CD14-positive monocyte (primary cell): ENCODE measurements around the gene ASPN. TPM values are rescaled to one million over a fixed set of nuclear protein-coding genes. Genes with fewer than 3 reads are reported as not detected.

Source experiments
- DNase-seq, 3 donors: peaks; one replicate each; pipeline ENCODE4 v3.0.0-alpha.2; 2011 to 2022
- H2AFZ ChIP-seq: 2 replicates; pipeline ENCODE4 v1.6.0; 2012; ENCODE audit warnings: mild to moderate bottlenecking, low read depth, low read length, inconsistent platforms; ENCODE audit not compliant: insufficient read depth, poor library complexity, severe bottlenecking
- H3K27ac ChIP-seq, 2 donors: 1 replicate in 1 of 2; 2 replicates in 1 of 2; pipeline ENCODE4 v1.5.1; 2012 to 2013; ENCODE audit warnings: low read length in 2 of 2, control low read depth in 1 of 2, inconsistent platforms in 1 of 2, low read depth in 1 of 2, mild to moderate bottlenecking in 1 of 2
- H3K27me3 ChIP-seq, 2 donors: one replicate each; pipeline versions ENCODE4 v1.6.0 to v1.6.1; 2011 to 2013; ENCODE audit warnings: low read length in 2 of 2; ENCODE audit not compliant: control insufficient read depth in 2 of 2, insufficient read depth in 2 of 2
- H3K36me3 ChIP-seq, 2 donors: replicated peaks in 1 of 2; 1 replicate in 1 of 2; 2 replicates in 1 of 2; pipeline versions ENCODE4 v1.5.1 to v1.6.1; 2012 to 2013; ENCODE audit warnings: low read length in 2 of 2, control low read depth in 1 of 2, inconsistent platforms in 1 of 2, mild to moderate bottlenecking in 1 of 2; ENCODE audit not compliant: insufficient read depth in 2 of 2, control insufficient read depth in 1 of 2
- H3K4me1 ChIP-seq, 2 donors: 1 replicate in 1 of 2; 2 replicates in 1 of 2; pipeline versions ENCODE4 v1.5.1 to v1.6.1; 2012 to 2013; ENCODE audit warnings: low read length in 2 of 2, control low read depth in 1 of 2, inconsistent platforms in 1 of 2, mild to moderate bottlenecking in 1 of 2, moderate library complexity in 1 of 2; ENCODE audit not compliant: insufficient read depth in 2 of 2, control insufficient read depth in 1 of 2
- H3K4me2 ChIP-seq: replicated peaks from 2 replicates; pipeline ENCODE3; 2012; ENCODE audit warnings: low read length, moderate library complexity, mild to moderate bottlenecking; ENCODE audit not compliant: poor library complexity, severe bottlenecking; ENCODE audit errors: extremely low read depth
- H3K4me3 ChIP-seq, 3 experiments: fragments of 200-600 bp in 1 of 3; sonication (generic) in 1 of 3; replicated peaks in 1 of 3; 1 replicate in 2 of 3; 2 replicates in 1 of 3; pipeline ENCODE4 v1.5.1; 2011 to 2013; ENCODE audit warnings: low read length in 3 of 3, mild to moderate bottlenecking in 3 of 3, control low read depth in 2 of 3, low read depth in 2 of 3, inconsistent platforms in 1 of 3, moderate library complexity in 1 of 3
- H3K79me2 ChIP-seq: 2 replicates; pipeline ENCODE4 v1.6.0; 2012; ENCODE audit warnings: mild to moderate bottlenecking, control low read depth, inconsistent platforms, low read length, moderate library complexity; ENCODE audit not compliant: insufficient read depth
- H3K9ac ChIP-seq: 2 replicates; pipeline ENCODE4 v1.6.0; 2017; ENCODE audit warnings: low read length, mild to moderate bottlenecking; ENCODE audit not compliant: insufficient read depth, poor library complexity, severe bottlenecking
- H3K9me3 ChIP-seq, 2 donors: replicated peaks in 1 of 2; 1 replicate in 1 of 2; 2 replicates in 1 of 2; pipeline versions ENCODE4 v1.5.1 to v1.6.1; 2012 to 2013; ENCODE audit warnings: low read length in 2 of 2, control low read depth in 1 of 2; ENCODE audit not compliant: control insufficient read depth in 1 of 2, insufficient read depth in 1 of 2
- H4K20me1 ChIP-seq: 2 replicates; pipeline ENCODE4 v1.6.0; 2012; ENCODE audit warnings: mild to moderate bottlenecking, low read length, control low read depth, moderate library complexity; ENCODE audit not compliant: insufficient read depth
- H3K27ac Mint-ChIP-seq, 7 donors: one replicate each; pipeline ENCODE4 v1.8.0; 2020; ENCODE audit warnings: mild to moderate bottlenecking in 7 of 7, mixed read lengths in 7 of 7, moderate library complexity in 6 of 7, inconsistent platforms in 2 of 7
- H3K27me3 Mint-ChIP-seq, 3 donors: one replicate each; pipeline ENCODE4 v1.8.0; 2021 to 2022; ENCODE audit warnings: low read depth in 3 of 3, mild to moderate bottlenecking in 3 of 3, mixed read lengths in 3 of 3, moderate library complexity in 3 of 3, inconsistent platforms in 1 of 3
- H3K36me3 Mint-ChIP-seq, 2 donors: one replicate each; pipeline ENCODE4 v1.8.0; 2020; ENCODE audit warnings: mixed read lengths in 2 of 2, inconsistent platforms in 1 of 2, mild to moderate bottlenecking in 1 of 2
- H3K4me1 Mint-ChIP-seq: one replicate; pipeline ENCODE4 v1.8.0; 2020; ENCODE audit warnings: mild to moderate bottlenecking, mixed read lengths
- H3K4me3 Mint-ChIP-seq, 2 donors: one replicate each; pipeline ENCODE4 v1.8.0; 2020; ENCODE audit warnings: mild to moderate bottlenecking in 2 of 2, mixed read lengths in 2 of 2, moderate library complexity in 1 of 2
- H3K9me3 Mint-ChIP-seq, 7 donors: one replicate each; pipeline ENCODE4 v1.8.0; 2020 to 2022; ENCODE audit warnings: mixed read lengths in 7 of 7, mild to moderate bottlenecking in 6 of 7, moderate library complexity in 6 of 7, inconsistent platforms in 2 of 7
- CTCF ChIP-seq: fragments of 200-600 bp; IDR thresholded peaks from one replicate; pipeline ENCODE4 v1.8.0; 2022; ENCODE audit warnings: antibody characterized with exemption, mild to moderate bottlenecking
- WGBS: methylation state at CpG from one replicate; pipeline ENCODE4 v1.1.5; 2013; ENCODE audit warnings: missing lambda C conversion rate; ENCODE audit not compliant: insufficient coverage; 5-methylcytosine and 5-hydroxymethylcytosine counted together
- intact Hi-C, 2 donors: fragments of 100-400 bp; cut with micrococcal nuclease; formaldehyde crosslinking; loops; one replicate each; pipeline versions ENCODE4 v1.15.0 to v1.15.1; 2023
- polyA plus RNA-seq, 3 donors: library from polyadenylated mRNA; depleted of rRNA in 1 of 3; unstranded in 2 of 3; stranded (reverse) in 1 of 3; fragments of 300-500 nt in 2 of 3; fragments of >200 nt in 1 of 3; fragmentation: Illumina TruSeq in 2 of 3; gene quantifications; 1 replicate in 2 of 3; 2 replicates in 1 of 3; pipeline ENCODE4 v1.2.3, GENCODE V29; 2012 to 2021

Gene ASPN
- polyA plus RNA-seq, 3 donors = not detected

- Histone ChIP-seq H3K4me1 (peaks cover 13 to 14% of the 10 kb centered on the region in 2 donors), H3K4me3 (no peak overlapping the region), H3K9me3 (no peaks in the 10 kb centered on the region), H3K4me2 (no peak overlapping the region), H3K27ac (no peak overlapping the region), H3K9ac (no peak overlapping the region), H3K79me2 (no peaks in the 10 kb centered on the region), H3K27me3 (no peaks in the 10 kb centered on the region), H4K20me1 (no peaks in the 10 kb centered on the region), H2AFZ (no peak overlapping the region), H3K36me3 (no peaks in the 10 kb centered on the region)
- no peaks in the 10 kb centered on the region for H3K27me3 Mint-ChIP-seq
- WGBS = no CpG with 5 or more reads among the region's 2 CpGs
- H3K4me3 Mint-ChIP-seq = no peak overlapping the region
- DNase-seq = no peak
- H3K4me1 Mint-ChIP-seq = peaks cover 22% of the 10 kb centered on the region
- no peak overlapping the region for H3K27ac Mint-ChIP-seq
- intact Hi-C loops = no loop called here
- no peaks in the 10 kb centered on the region for H3K36me3 Mint-ChIP-seq
- no peak for TF ChIP-seq CTCF
- H3K9me3 Mint-ChIP-seq = no peaks in the 10 kb centered on the region
Measured at GRCh38 chr9:92408747-92409478, 73.4 kb downstream of the ASPN start.

- peaks cover 13 to 14% of the 10 kb centered on the region in 2 donors for H3K4me1 ChIP-seq
- H3K27ac ChIP-seq = no peak overlapping the region
- H3K79me2 ChIP-seq = no peaks in the 10 kb centered on the region
- Mint-ChIP-seq H3K27ac (no peak overlapping the region), H3K4me1 (peaks cover 22% of the 10 kb centered on the region), H3K9me3 (no peaks in the 10 kb centered on the region), H3K4me3 (no peak overlapping the region), H3K27me3 (no peaks in the 10 kb centered on the region), H3K36me3 (no peaks in the 10 kb centered on the region)
- H3K36me3 ChIP-seq = no peaks in the 10 kb centered on the region
- intact Hi-C loops = no loop called here
- H3K4me3 ChIP-seq = no peak overlapping the region
- WGBS = 85% methylated on average over 2 of the region's 2 CpGs
- H2AFZ ChIP-seq = no peak overlapping the region
- no peaks in the 10 kb centered on the region for H4K20me1 ChIP-seq
- H3K9ac ChIP-seq = no peak overlapping the region
- H3K9me3 ChIP-seq = no peaks in the 10 kb centered on the region
- no peak overlapping the region for H3K4me2 ChIP-seq
- no peak for DNase-seq
- no peak for TF ChIP-seq CTCF
- H3K27me3 ChIP-seq = no peaks in the 10 kb centered on the region
Measured at GRCh38 chr9:92407818-92408217, 74.5 kb downstream of the ASPN start.
